ENCODE data around the gene CLCN3.
"Not testable (repeated sequence)": the region's sequence is repeated elsewhere in the genome, so short reads cannot be mapped to it uniquely, and the experiment has no call there.

Gene CLCN3

DNA sequence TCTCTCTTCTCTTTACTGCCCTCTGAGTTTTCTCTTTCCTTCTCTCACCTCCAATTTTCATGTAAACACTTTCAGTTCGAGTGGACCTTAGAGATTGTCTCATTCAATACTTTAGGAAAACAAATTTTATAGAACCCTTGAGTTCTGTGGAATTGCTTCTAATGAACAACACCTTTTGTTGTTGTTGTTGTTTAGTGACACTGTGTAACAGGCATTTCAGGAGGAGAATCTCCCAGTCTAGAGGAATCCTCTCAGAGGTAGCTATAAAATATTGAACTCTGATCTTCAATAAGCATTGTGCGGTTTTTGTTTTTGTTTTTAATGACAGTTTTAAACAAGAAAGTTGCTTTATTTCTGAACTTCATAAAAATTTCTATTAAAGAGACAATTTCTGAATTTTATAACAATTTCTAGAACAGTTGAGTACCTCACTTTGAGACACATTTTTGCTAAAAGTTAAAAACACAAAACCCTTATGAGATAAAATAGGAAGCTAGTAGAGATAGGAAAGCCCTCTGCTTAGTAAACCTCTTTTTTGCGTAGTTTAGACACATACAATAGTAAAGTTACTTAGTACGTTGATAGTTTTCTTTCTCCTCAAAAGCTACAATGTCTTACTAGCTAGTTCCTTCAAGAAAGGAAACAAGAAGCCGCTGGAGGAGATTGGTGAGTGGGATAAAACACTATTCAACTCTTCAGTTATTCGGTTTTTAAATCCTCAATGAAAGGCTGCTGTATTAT lies 38.8 kb downstream of the CLCN3 start:
- no peak for DNase-seq

- DNase-seq = peak; percentile 55
These were observed 39.6 kb downstream of the CLCN3 start for GRCh38 chr4:169659716-169660670.

GRCh38 chr4:169660929-169661328 lies 40.6 kb downstream of the CLCN3 start:
- DNase-seq = no peak

DNA sequence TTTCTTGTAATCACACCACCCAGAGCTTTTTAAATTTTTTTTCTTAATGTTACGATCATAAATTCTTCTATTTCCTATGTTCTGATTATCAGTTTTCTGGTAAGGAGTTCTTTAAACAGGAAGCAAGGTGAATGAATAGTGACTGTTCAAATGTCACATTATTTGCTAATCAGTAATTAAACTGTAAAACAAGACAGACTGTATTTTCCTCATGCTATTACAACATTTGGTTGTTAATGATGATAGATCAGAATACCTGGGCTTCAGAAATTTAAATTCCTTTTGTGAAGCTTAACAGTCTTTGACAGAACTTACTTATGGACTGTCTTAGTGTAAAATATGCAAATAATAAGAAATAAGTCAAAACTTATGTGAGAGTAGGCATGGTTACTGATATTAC lies 41.4 kb downstream of the CLCN3 start:
- no peak for DNase-seq

GRCh38 chr4:169662206-169662605 lies 41.8 kb downstream of the CLCN3 start:
- no peak for DNase-seq

- DNase-seq = no peak
These were observed 43.0 kb downstream of the CLCN3 start for GRCh38 chr4:169663402-169663801.

DNA sequence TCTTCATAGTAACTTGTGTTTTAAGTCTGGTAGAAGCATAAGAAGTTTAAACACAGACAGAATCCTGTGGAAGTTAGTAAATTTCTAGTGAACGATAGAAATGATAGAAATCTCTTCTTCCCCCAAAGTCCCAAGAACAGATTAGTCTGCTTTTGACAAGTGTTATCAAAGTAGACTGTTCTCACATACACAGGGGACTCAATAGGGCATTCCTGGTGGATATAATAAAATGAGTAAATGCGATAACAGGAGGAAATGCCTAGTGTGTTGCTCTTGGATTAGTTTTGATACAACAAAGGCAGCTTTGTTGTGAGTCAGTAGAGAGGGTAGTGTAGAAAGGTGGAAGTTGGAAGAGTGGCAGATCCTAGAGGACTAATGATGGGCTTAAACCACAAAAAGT lies 43.5 kb downstream of the CLCN3 start:
- DNase-seq = no peak

DNA sequence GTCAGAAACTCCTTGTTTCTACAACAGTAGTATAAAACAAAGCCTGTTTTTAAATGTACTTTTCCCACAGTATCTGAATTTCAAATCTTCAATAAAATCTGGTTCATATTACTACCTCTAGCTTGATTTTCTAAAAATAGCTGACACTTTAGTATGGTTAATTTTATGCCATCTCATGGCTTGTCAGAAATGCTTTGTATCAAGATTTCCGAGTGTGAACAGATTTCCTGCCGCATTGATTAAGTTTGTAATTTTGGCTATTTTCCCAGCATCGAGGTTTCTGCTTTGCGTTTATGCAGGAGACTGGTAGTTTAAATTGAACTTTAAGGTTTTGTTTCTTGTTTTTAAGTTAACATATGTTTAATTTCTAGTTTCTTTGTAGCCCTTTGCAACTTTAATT lies 44.2 kb downstream of the CLCN3 start:
- DNase-seq = no peak

GRCh38 chr4:169665046-169665737 lies 44.8 kb downstream of the CLCN3 start:
- no peak for DNase-seq

GRCh38 chr4:169668069-169668721 lies 47.8 kb downstream of the CLCN3 start:
- no peak for DNase-seq

GRCh38 chr4:169675825-169676224 lies 55.4 kb downstream of the CLCN3 start:
- no peak for DNase-seq

GRCh38 chr4:169677150-169677748 lies 56.9 kb downstream of the CLCN3 start:
- DNase-seq = no peak

- not testable (repeated sequence) for DNase-seq
These were observed 58.1 kb downstream of the CLCN3 start for GRCh38 chr4:169678486-169678885.

DNA sequence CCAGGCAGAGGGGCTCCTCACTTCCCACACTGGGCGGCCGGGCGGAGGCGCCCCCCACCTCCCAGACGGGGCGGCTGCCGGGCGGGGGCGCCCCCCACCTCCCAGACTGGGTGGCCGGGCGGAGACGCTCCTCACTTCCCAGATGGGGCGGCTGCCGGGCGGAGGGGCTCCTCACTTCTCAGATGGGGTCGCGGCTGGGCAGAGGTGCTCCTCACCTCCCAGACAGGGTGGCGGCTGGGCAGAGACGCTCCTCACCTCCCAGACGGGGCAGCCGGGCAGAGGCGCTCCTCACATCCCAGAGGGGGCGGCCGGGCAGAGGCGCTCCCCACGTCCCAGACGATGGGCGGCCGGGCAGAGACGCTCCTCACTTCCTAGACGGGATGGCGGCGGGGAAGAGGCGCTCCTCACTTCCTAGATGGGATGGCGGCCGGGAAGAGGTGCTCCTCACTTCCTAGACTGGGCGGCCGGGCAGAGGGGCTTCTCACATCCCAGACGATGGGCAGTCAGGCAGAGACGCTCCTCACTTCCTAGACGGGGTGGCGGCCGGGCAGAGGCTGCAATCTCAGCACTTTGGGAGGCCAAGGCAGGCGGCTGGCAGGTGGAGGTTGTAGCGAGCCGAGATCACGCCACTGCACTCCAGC lies 58.7 kb downstream of the CLCN3 start:
- DNase-seq = not testable (repeated sequence)

DNA sequence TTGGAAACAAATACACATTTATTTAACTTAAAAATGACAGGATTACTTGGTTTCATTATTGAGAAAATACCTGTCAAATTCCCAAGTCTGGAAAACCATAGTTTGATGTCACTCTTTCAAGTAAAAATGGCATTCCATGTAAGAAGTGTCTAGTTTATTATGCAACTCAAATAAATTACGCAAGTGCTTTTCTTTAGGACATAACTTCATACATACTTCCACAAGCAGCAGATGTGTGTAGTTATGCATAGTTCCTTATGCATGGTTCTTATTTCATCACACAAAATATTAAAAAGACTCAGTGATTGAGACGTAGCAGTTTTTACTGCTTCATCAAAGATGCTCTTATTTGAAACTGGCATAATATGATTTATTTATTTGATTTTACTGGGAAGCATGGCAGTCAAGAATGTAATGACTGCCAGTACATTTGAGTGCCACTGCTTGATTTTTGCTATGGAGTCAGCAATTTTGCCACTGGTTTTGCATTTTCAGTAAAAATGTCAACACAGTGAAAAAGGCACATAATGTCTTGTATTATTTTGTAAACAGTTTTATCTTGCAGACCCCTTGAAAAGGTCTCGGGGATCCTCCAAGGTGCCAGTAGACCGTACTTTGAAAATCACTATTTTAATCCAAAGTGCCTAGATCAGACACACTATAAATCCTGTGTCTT lies 62.1 kb downstream of the CLCN3 start:
- DNase-seq = no peak

- DNase-seq = no peak
These were observed 69.3 kb downstream of the CLCN3 start for GRCh38 chr4:169689681-169690080.

DNA sequence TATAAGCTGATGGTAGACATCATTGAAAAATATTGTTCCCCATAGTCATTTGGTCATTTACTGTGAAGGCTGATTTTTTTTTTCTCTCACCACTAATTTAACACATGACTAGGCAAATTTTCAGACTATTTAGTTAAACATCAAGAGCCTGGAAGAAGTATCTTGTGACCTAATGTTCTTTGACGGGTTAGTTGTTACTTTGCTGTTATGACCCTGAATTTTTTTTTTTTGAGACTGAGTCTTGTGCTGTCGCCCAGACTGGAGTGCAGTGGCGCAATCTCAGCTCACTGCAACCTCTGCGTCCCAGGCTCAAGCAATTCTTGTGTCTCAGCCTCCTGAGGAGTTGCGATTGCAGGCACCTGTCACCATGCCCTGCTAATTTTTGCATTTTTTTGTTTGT lies 70.4 kb downstream of the CLCN3 start:
- no peak for DNase-seq

DNA sequence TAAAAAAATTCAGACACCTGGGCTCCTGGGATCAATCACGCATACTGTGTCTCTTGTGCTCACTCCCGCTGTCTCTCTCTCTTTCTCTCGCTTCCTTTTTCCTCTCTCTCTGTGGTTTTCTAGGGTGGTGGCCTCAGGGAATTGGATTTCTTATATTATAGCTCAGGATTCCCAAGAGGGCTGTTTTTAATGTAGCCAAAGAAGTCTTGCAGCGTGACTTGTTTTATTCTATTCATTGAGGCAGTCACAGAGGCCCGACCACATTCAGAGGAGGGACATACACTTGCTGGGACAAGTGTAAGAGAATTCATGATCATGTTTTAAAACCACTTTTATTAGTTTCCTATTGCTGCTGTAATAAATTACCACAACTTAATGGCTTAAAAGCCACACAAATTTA lies 78.0 kb downstream of the CLCN3 start:
- DNase-seq = no peak

GRCh38 chr4:169707958-169708643 lies 87.7 kb downstream of the CLCN3 start:
- DNase-seq = no peak

DNA sequence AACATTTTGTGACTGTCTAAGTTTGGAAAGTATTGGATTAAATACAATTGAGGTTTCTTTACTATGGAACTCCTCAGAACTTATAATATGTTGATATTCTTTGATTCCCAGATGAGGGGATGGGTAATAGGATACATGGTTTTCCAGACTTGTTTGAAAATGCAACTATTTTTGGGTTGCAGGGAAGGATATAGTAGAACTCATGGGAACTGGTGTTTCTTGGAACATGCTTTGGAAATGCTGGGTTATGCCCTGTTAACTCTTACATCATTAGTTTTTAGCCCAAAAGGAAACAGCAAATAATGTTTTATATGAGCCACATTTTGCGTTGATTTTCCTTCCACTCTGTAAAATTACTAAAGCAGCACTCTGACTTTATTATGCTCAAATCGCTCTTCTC lies 95.4 kb downstream of the CLCN3 start:
- no peak for DNase-seq

DNA sequence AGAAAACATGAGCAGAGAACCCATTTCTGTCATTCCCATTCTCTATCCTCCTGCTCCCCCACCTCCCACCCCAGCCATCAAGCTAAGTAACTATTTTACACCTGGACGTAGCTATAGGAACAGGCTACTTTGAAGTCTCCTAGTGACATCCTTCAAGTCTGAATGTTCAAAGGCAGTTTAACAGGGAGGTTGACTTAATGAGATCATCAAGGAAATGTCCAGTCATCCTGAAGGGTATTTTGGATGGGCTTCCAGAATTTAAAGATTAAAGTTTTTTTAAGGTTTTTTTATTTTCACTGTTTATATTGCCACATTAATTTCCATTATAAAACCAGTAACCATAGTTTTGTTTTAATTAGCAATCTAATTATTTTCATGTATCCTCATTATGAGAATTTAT lies 96.3 kb downstream of the CLCN3 start:
- no peak for DNase-seq

Measured in activated CD8-positive, alpha-beta memory T cell treated with anti-CD3 and anti-CD28 coated beads, Interleukin-2, amount 50 U/mL, for 48 hours (primary cell).